ENCODE data around the gene ROPN1.

DNA sequence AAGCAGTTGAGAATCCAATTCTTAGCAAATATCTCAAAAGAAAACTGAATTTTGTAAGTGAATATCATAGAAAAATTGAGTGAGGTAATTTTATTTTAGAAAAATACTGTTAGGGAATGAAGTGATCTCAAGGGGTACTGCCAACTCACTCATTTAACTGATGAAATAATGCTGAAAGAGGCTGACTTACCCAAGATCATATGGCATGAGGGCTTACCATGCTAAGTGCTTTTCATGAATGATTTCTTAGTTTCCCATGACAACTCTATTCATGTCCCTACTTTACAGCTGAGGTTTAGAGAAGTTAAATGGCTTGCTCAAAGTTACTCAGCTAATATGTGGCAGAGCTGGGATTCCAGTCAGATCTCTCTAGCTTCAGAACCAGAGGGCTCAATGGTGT, 61.5 kb downstream of the ROPN1 start:
- TF ChIP-seq, protein P1, sequence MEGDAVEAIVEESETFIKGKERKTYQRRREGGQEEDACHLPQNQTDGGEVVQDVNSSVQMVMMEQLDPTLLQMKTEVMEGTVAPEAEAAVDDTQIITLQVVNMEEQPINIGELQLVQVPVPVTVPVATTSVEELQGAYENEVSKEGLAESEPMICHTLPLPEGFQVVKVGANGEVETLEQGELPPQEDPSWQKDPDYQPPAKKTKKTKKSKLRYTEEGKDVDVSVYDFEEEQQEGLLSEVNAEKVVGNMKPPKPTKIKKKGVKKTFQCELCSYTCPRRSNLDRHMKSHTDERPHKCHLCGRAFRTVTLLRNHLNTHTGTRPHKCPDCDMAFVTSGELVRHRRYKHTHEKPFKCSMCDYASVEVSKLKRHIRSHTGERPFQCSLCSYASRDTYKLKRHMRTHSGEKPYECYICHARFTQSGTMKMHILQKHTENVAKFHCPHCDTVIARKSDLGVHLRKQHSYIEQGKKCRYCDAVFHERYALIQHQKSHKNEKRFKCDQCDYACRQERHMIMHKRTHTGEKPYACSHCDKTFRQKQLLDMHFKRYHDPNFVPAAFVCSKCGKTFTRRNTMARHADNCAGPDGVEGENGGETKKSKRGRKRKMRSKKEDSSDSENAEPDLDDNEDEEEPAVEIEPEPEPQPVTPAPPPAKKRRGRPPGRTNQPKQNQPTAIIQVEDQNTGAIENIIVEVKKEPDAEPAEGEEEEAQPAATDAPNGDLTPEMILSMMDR (IDR thresholded peaks at IDR 0.05), result no peak
- TF ChIP-seq POLR2A (IDR thresholded peaks at IDR 0.05), result no peak
